GM18502 (cell line): ENCODE data around the gene HLA-DRB1.
A peak's percentile ranks its signal among the peaks of the same experiment; 100 is the strongest.
"Not testable (repeated sequence)": the region's sequence is repeated elsewhere in the genome, so short reads cannot be mapped to it uniquely, and the experiment has no call there.

Source experiments
- ATAC-seq: cut with Tn5 transposase; IDR thresholded peaks from one replicate; pipeline ENCODE4 v1.9.1; 2021; ENCODE audit warnings: mild to moderate bottlenecking; ENCODE audit not compliant: unreplicated experiment, poor library complexity

HLA-DRB1 gene

DNA sequence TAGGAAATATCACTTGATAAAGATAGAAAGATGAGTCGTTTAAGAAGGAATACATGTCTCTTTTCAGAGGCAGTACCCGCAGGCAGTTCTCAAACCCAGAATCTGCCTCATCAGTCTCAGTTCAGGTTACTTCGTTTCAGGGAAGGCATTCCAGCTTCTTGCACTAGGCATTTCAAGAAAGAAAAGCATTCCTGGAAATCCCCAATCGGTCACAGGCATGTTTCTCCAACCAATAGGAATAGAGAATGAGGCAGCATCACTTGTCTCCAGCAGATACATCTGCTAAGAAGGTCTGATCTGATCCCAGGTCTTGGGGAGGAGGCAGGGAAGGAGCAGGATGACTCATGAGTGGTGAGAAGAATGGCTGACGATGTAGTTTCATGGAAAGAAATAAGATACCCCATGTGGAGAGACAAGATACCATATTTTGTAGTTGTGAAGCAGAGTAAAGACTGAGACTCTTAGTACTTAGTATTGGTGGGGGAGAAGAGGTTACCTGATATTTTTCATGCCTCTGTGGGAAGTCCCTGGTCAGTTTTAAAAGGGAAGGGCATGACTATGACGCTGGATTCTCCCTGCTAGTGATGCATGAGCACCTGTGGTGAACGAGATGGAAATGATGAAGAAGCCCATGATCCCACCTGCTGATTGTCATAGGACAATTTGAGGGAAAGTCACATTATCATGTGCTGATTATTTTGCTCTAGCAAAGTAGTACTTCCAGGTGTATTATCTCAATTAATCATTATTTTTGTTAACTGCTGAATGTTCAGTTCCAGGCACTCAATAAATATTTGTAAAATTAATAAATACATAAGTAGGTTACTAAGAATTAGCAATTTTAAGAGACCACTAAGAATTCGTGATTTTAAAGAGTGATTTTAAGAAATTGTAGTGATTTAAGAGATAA is 20.3 kb upstream of the HLA-DRB1 start:
- ATAC-seq, result peak; percentile 92

DNA sequence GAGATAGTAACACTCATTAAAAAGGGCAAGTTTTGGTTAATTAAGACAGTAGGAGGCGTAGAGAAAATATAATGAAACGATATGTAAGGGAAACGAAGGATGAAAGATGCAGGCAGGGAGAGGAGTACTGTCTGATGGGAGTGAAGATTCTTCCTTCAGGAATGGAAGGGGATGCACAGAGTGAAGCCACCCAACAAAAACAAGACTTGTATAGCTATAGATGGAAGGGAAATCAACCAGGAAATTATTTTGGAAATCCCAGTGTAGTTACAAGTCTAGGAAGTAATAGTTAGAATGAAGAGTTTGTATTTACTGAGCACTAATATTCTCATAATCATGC is 19.7 kb upstream of the HLA-DRB1 start:
- ATAC-seq, result no peak

GRCh38 chr6:32608362-32608761 is 18.7 kb upstream of the HLA-DRB1 start:
- no peak for ATAC-seq

GRCh38 chr6:32607988-32608298 is 18.3 kb upstream of the HLA-DRB1 start:
- ATAC-seq, result no peak

DNA sequence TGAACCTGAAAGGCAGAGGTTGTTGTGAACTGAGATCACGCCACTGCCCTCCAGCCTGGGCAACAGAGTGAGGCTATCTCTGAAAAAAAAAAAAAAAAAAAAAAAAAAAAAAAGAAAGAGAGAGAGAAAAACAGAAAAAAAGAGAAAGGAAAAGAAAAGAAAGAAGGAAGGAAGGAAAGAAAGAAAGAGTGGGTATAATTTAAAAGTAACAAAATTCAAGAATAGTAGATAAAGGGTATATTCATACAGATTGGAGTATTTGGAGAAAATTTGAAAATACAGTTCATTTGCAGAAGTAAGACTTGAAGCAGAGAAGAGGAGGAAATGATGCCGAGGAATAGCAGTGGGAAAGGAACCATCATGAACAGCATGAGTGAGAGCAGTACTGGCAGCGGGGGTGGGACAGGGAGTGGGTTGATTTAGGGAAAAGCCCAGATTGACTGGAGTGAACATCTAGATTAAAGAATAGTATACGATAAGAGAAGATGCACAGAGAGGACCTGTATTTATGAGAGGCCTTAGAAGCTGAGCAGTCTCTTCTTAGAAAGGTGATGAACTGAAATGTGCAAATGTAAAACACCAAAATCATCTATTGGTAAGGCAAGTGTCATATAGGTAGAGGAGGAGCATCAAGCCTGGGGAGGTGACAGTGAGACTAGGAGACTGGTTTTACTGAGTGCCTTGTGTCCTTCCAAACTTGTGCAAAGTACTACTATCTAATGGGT is 17.8 kb upstream of the HLA-DRB1 start:
- no peak for ATAC-seq

- peak; percentile 56 for ATAC-seq
These were observed 14.8 kb upstream of the HLA-DRB1 start for GRCh38 chr6:32604434-32604877.

DNA sequence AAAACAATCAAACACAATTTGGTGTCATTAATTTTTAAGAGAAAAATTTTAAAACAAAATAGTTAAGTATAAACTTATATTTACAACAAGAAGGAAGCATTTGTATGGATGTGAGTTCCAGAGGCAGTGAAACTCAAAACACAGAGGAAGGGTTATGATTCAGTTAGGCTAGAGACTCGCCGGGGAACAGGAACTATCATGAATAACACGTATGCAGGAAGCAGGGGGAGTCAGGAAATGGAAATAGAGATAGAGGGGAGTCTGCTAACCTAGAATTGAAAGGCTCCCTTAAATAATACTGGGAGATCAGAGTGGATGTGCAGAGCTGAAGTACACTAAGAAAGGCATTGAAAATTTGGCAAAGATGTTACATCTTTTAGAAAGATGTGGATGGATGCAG is 14.2 kb upstream of the HLA-DRB1 start:
- peak; percentile 30 for ATAC-seq

DNA sequence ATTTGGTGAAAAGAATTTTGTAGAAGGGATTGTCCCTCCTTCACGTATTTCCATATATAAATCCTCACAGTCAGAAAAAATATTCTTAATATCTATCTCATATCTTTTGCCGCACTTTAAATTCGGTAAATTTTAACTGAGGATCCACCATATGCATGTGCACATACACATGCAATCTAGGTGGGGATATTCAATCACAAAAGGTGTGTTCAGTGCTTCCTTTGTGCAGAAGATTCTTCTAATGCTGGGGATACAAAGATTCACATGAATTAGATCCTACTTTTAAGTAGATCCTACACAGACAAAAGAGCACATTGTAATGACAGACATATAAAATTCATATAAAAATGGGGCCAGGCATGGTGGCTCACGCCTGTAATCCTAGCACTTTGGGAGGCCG is 13.6 kb upstream of the HLA-DRB1 start:
- no peak for ATAC-seq

- ATAC-seq, result no peak
These were observed 12.7 kb upstream of the HLA-DRB1 start for GRCh38 chr6:32602383-32602782.

- no peak for ATAC-seq
These were observed 7.4 kb upstream of the HLA-DRB1 start for GRCh38 chr6:32597024-32597423.

DNA sequence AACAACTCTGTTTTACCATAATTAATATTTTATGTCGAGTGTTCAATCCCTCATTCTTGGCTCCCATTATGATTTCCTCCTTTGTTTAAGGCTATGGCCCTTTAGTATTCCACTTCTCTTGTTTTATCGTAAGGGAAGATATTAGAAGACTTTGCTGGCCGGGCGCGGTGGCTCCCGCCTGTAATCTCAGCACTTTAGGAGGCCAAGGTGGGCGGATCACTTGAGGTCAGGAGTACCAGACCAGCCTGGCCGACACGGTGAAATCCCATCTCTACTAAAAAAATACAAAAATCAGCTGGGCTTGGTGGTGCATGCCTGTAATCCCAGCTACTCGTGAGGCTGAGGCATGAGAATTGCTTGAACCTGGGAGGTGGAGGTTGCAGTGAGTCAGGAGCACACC is 1.1 kb upstream of the HLA-DRB1 start:
- not testable (repeated sequence) for ATAC-seq

GRCh38 chr6:32588156-32588555 is 1.5 kb downstream of the HLA-DRB1 start:
- ATAC-seq, result no peak

DNA sequence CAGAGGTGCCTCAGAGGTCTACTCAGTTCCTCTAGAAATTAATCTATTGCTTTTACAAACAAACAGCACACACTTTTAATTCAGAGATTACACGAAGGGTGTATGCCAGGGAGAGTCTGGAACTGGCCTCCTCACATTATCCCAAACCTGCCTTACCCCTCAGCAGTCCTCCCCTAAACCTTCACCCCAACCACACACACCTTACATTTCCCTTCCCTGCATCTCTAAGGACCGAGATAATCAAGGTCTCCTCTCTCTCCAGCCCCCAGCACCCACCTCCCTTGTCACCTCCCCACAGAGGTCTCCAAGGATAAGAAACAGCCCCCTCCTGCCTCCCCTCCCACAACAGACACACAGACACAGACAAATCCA is 6.1 kb downstream of the HLA-DRB1 start:
- ATAC-seq, result no peak

DNA sequence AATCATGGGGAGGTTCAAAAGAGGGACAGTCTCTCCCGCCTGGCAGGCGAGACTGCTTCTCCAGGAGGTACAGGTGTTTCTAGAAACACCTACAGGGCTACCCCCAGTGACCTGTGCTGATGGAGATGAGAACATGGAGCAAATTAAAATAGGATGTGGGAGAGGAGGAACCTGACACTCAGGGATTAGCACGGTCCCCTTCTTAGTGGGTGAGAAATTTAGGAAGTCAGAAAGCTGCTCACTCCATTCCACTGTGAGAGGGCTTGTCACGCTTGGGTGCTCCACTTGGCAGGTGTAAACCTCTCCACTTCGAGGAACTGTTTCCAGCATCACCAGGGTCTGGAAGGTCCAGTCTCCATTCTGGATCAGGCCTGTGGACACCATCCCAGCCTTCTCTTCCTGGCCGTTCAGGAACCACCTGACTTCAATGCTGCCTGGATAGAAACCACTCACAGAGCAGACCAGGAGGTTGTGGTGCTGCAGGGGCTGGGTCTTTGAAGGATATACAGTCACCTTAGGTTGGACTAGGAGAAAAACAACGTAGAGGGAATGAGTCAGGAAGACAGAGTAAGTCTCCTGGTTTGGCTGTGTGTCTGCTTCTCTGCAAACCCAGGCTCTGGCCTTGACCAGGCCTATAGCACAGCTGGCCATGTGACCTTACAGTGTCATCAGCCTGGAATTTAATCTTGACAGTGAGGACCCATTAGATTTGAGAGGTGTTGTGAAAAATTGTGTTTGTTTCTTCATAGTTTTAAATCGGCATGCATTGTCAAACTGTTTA is 8.1 kb downstream of the HLA-DRB1 start:
- ATAC-seq, result no peak

- ATAC-seq, result no peak
These were observed 9.1 kb downstream of the HLA-DRB1 start for GRCh38 chr6:32580593-32580992.

GRCh38 chr6:32578962-32579361 is 10.7 kb downstream of the HLA-DRB1 start:
- no peak for ATAC-seq

GRCh38 chr6:32577493-32577892 is 12.2 kb downstream of the HLA-DRB1 start:
- not testable (repeated sequence) for ATAC-seq

DNA sequence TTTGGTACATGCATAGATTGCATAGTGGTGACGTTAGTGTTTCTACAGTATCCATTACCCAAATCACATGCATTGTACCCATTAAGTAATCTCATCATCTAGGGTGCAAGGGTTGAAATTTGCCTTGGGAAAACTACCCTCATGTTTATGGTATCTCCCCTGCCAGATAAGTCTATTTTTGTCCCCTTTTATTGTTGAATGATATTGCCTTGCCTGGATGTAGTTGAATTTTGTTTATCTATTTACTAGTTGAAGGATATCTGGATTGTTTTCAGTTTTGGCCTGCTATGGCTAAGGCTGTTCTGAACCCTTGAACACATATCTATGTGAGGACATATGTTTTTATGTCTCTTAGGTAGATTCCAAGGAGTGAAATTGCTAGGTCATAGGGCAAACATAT is 13.4 kb downstream of the HLA-DRB1 start:
- ATAC-seq, result no peak

DNA sequence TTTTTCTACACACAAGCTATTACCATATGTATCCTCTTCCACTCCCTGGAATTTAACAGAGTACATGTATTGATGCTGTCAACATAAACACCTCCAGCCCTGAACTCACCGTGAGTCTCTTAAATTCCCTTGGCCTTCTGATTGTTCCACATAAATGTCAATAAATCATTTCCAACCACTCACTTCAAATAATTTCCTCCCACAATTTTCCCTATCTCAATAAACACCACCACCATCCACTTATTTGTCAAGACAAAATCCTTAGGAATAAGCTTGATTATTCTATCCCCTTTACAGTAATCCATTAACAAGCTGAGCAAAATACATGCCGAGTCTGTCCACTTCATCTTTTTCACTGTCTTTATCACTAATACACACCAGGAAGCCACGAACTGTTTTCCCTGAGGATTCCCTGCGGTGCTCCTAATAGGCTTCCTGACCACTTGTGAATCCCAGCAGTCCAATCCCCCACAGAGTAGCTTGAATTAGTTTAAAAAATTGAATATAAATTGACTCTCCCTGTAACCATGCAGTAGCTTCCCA is 19.2 kb downstream of the HLA-DRB1 start:
- ATAC-seq, result no peak

DNA sequence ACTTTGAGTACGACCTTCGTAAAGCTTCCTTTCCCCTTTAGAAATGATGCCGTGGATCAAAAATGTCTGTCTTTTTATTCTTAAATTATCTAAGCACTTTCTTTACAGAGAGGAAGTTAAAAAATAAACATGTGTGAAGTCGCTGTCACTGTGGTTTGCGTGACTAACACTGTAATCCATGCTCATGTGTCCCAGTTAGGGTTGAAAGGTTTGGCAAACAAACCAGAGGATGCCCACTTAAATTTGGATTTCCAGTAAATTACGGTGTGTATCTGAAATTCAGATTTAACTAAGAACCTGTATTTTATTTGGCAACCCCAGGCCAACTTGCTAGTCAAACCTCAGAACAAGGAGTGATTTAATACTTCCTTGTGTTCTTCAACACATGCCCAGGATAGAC is 21.1 kb downstream of the HLA-DRB1 start:
- ATAC-seq, result no peak

DNA sequence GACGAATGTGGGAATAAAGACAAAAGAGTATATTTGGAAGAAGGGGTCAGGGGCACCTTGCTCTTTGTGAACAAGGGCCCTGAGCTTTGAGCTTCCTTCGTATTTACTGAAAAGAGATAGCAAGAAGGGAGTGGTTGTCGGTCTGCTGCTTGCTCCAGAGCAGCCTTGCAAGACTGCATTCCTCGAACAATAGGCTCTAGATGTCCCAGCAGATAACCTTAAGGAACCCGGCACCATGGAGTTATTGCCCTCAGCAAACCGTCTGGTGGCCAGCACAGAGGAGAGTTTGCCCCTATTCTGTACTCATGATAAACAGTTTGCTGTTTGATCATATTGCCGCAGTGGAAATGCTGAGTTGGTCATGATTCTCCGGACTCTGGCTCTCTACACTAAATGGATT is 22.7 kb downstream of the HLA-DRB1 start:
- ATAC-seq, result no peak
